ENCODE results near the gene IQGAP2.

Gene IQGAP2

DNA sequence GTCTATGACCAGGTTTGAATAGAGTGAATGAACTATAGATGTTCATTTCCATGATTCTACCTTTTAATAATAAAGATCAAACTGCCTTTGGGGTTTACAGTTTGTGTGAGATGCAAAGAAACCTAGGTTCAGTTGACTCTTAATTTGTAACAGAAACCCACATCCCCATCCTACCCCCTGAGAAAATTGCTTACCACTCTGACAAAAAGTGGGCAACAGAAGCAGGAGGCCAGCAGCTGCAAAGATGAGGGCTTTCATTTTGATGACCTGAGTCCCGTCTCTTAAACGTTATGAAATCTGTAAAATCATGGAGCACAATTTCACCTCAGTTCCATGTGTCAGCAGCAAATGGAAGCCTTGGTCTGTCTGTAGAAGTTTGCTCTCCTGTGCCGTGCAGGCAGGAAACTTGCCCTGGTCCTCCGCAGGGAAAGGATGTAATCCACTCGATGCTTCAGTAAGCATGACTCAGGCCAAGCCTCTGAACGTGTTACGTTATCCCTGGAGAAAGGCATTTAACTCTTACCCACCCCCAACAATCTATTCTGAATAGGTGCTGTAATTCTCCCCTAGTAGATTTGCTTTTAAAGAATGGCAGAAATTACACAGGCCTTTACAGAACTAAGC, 220.0 kb downstream of the IQGAP2 start, which contains the start of gene F2RL2:
Gene F2RL2 (minus strand): TSS at position 431 of the 624 bp plus-strand sequence. CDS start 173 bp downstream, at position 258.
- DNase-seq, result no peak

GRCh38 chr5:76625087-76625815, 222.2 kb downstream of the IQGAP2 start:
- DNase-seq, result no peak

DNA sequence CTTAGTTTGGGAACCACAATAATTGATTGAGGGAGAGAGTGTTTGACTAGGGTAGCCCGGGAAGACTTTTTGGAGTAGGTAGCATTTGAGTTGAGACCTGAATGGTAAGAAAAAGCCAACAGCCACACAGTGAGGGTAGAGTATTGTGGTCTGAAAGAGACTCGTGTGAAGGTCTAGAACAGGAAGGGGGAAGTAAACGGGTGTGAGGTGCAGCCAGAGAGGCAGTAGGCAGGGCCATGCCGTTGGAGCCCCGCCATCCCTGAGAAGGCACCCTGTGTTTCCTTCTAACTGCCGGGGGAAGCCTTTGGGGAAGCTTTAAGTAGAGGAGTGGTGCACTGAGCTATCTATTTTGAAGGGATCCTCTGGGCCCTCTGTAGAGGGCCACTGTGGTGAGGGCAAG, 223.7 kb downstream of the IQGAP2 start:
- DNase-seq, result no peak

GRCh38 chr5:76634661-76635060, 231.6 kb downstream of the IQGAP2 start:
- DNase-seq, result no peak

DNA sequence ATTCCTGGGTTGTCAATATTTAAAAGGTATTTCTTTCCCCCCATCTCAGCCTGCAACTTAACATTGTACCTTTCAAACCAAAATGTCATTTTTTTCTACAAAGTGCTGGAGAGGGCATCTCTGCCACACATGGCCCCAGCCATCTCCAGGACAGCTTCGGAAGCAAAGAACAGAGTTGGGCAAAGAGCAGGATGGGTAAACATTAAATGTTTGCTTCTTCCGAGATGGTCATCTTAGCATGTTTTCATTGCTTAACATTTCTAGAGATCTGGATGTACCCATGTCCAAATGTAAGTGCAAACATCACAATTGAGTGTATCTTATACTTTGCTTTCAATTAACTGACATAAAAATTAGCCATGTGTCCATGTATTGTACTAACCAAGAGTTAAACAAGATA, 234.4 kb downstream of the IQGAP2 start:
- DNase-seq, result no peak

DNA sequence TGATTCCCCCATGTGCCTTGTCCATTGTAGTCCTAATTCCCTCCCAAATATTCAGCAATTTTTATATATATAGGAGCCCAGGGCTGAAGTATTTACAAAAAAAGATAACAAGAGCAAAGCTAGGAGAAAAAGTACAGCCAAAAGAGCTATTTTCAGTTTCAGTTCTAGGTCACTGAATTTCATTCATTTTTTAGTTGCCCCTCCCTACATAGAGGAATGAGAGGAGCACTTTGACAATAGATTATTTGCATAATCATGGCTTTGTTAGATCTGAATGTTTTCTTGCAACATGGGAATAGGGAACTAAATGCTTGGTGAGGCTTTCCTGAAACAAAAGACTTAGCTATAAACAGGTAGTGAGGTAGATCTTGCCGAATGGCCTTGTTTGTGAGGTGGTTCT, 235.4 kb downstream of the IQGAP2 start:
- no peak for DNase-seq

GRCh38 chr5:76641514-76642120, 238.5 kb downstream of the IQGAP2 start:
- DNase-seq, result peak; percentile 40

DNA sequence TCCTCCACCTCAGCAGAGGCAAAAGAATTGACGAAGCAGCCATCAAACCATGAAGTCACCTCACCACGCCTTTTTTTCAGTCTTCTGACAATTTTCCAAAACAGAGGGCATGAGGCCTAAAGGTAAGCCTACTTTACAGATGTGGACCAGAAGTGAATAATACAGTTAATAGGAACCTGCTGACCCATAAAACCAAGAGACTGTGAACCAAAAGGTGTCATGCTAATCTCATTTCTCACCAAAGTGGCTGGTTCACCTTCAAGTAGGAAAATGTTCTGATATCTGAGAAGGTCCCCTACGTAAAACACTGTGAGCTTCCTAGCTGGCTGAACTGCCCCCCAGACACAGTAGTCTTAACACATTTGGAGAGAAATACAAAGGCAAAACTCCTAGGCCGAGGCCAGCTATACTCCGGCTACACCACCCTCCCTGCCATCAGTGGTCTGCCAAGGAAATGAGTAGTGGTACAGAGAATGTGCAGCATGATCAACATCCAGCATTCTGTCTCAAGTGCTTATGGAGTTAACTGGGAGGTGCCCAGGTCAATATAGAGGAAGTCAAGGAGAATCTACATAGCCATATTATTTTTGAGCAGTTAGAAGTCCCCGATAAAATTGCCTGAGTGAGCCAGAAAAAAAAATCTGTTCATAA, 239.4 kb downstream of the IQGAP2 start:
- DNase-seq, result no peak

DNA sequence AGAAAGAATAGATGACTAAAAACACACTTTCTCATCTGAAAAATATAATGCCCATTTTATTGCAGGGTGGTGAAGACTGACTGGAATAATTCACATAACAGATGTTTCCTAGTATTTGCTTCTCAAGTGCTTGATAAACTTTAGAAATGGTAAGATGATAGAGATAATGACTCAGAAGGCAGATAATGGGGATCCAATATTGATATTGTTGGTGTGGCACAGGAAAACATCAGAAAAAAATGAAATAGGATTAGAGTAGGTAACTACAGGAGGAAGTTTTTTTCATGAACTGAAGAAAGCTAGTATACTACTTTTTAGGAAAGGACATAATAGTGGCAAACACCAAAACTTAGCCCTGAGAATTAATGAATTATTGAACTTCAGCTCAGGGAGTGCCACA, 240.3 kb downstream of the IQGAP2 start:
- no peak for DNase-seq

- DNase-seq, result no peak
Observed at GRCh38 chr5:76649140-76649539, 246.1 kb downstream of the IQGAP2 start.

- DNase-seq, result no peak
Observed at GRCh38 chr5:76652809-76653414, 249.8 kb downstream of the IQGAP2 start.

- DNase-seq, result no peak
Observed at GRCh38 chr5:76657091-76657490, 254.0 kb downstream of the IQGAP2 start.

GRCh38 chr5:76657683-76658311, 254.7 kb downstream of the IQGAP2 start:
- DNase-seq, result no peak

GRCh38 chr5:76660360-76660759, 257.3 kb downstream of the IQGAP2 start:
- DNase-seq, result no peak

DNA sequence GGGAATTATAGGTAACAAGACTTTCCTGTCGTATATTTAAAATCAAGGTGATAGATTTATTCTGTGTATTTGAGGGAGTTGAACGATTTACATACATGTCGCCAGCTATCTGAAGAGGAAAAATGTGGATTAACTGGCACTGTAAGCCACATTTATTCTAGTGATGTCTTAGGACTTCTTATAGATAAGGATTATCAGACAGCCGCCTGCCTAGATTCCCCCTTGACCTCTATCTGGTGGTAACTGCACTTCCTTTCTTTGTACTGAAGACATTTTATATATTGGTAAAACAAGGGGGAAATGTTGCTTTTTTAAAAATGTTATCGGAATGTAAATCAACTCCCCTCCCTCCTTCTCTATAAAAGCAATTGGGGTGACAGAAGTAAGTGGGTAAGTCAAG, 259.4 kb downstream of the IQGAP2 start:
- DNase-seq, result no peak

DNA sequence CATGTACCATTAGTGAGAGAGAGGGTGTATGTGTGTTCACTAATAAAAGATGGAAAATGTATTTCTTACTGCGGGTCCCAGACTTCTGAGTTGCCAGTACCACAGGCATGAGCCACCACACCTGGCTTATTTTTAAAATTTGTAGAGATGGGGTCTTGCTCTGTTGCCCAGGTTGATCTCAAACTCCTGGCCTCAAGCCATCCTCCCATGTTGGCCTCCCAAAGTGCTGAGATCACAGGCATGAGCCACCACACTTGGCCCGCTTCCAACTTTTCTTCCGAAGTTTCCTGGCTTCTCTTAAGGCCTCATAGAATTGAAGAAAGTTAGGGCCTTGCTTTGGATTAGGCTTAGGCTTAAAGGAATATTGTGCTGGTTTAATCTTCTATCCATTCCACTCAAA, 260.5 kb downstream of the IQGAP2 start:
- no peak for DNase-seq

DNA sequence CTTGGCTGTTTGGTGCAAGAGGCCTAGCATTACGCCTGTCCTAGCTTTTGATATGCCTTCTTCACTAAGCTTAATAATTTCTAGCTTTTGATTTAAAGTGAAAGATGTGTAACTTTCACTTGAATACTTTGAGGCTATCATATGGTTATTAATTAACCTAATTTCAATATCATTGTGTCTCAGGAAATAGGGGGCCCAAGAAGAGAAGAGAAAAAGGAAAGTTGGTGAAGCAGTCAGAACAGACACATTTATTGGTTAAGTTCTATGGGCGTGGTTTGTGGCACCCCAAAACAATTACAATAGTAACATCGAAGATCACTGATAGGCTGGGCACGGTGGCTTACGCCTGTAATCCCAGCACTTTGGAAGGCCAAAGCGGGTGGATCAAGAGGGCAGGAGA, 261.0 kb downstream of the IQGAP2 start:
- DNase-seq, result no peak

DNA sequence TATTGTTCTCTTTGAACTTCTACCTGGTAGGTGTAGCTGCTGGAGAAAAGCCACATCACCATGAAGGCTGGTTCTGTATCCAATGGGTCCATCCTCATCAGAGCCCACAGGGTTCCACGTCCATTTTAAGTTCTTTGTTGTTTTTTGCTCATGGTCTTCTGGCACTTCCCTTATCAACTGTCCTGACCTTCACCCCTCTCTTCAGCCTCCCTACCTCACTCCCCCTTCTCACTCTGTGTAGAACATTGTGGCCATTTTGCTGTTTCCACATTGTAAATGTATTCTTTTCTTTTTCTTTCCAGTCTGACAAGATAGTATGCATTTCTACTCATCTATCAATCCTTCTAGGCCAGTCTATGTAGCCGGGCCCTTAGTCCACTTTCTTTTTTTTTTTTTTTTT, 264.4 kb downstream of the IQGAP2 start:
- DNase-seq, result no peak

GRCh38 chr5:76669245-76669644, 266.2 kb downstream of the IQGAP2 start:
- no peak for DNase-seq

- DNase-seq, result no peak
Observed at GRCh38 chr5:76670508-76670907, 267.4 kb downstream of the IQGAP2 start.

GRCh38 chr5:76672242-76672641, 269.2 kb downstream of the IQGAP2 start:
- DNase-seq, result no peak

- DNase-seq, result no peak
Observed at GRCh38 chr5:76673125-76673524, 270.0 kb downstream of the IQGAP2 start.

Data from midbrain (tissue), 1 donor.